Measurements from ENCODE around the gene SKIDA1.

SKIDA1 gene

GRCh38 chr10:21525367-21526187 lies at the start of gene SKIDA1 (continued):
- TF ChIP-seq ZNF692 (tag by site-specific recombination; IDR thresholded peaks at IDR 0.05), result peak; percentile 84
- TF ChIP-seq ZNF513 (tag by site-specific recombination; IDR thresholded peaks at IDR 0.05), result peak; percentile 50
- peak; percentile 78 for TF ChIP-seq ZFP37 (tag by site-specific recombination; IDR thresholded peaks at IDR 0.05)
- TF ChIP-seq GLIS1 (tag by site-specific recombination; IDR thresholded peaks at IDR 0.05), result peak; percentile 90
- no peak for TF ChIP-seq ZNF416 (tag by site-specific recombination; IDR thresholded peaks at IDR 0.05)
- TF ChIP-seq SP3 (tag by site-specific recombination; IDR thresholded peaks at IDR 0.05), result peak; percentile 86
- no peak for TF ChIP-seq PRDM2 (tag by site-specific recombination; IDR thresholded peaks at IDR 0.05; ENCODE audit: borderline replicate concordance)
- no peak for TF ChIP-seq ZNF510 (tag by site-specific recombination; IDR thresholded peaks at IDR 0.05; ENCODE audit: insufficient replicate concordance)
- TF ChIP-seq ZNF529 (tag by site-specific recombination; IDR thresholded peaks at IDR 0.05; ENCODE audit: insufficient replicate concordance), result no peak
- TF ChIP-seq ZBTB10 (tag by site-specific recombination; IDR thresholded peaks at IDR 0.05), result peak; percentile 99
- peak; percentile 91 for TF ChIP-seq ZNF391 (tag by site-specific recombination; IDR thresholded peaks at IDR 0.05; ENCODE audit: borderline replicate concordance, low read depth)
- no peak; the same call in 1 of the 2 replicates for TF ChIP-seq REPIN1 (tag by site-specific recombination; IDR thresholded peaks at IDR 0.05; ENCODE audit: low read depth)
- TF ChIP-seq MEIS1 (CRISPR knock-in tag; IDR thresholded peaks at IDR 0.05; ENCODE audit: borderline replicate concordance), result no peak
- TF ChIP-seq ZNF146 (tag by site-specific recombination; IDR thresholded peaks at IDR 0.05), result peak; percentile 7
- TF ChIP-seq ZNF394 (tag by site-specific recombination; IDR thresholded peaks at IDR 0.05; ENCODE audit: borderline replicate concordance), result peak; percentile 91
- no peak for TF ChIP-seq ZNF488 (tag by site-specific recombination; IDR thresholded peaks at IDR 0.05)
- peak; percentile 89 for TF ChIP-seq ZSCAN23 (tag by site-specific recombination; IDR thresholded peaks at IDR 0.05)
- peak; percentile 41; the same call in 1 of the 2 replicates for TF ChIP-seq YY2 (tag by site-specific recombination; IDR thresholded peaks at IDR 0.05)
- no peak for TF ChIP-seq CTCF (tag by site-specific recombination; IDR thresholded peaks at IDR 0.05)
- no peak for TF ChIP-seq ZBTB49 (tag by site-specific recombination; IDR thresholded peaks at IDR 0.05; ENCODE audit: low read depth)
